Endothelial cell (in vitro differentiated cells): ENCODE measurements around the gene RFX1. TPM values are rescaled to one million over a fixed set of nuclear protein-coding genes. Genes with fewer than 3 reads are reported as not detected.

Experiments
- DNase-seq: peaks from one replicate; pipeline ENCODE4 v3.0.0; 2021; ENCODE audit warnings: low spot score
- H3K27ac Mint-ChIP-seq: one replicate; pipeline ENCODE4 v1.8.0; 2021; ENCODE audit warnings: mixed read lengths, inconsistent platforms; ENCODE audit not compliant: unreplicated experiment
- H3K27me3 Mint-ChIP-seq: one replicate; pipeline ENCODE4 v1.8.0; 2021; ENCODE audit warnings: mild to moderate bottlenecking, moderate library complexity, mixed read lengths, inconsistent platforms; ENCODE audit not compliant: unreplicated experiment
- H3K36me3 Mint-ChIP-seq: one replicate; pipeline ENCODE4 v1.8.0; 2021; ENCODE audit warnings: mild to moderate bottlenecking, low read depth, mixed read lengths, inconsistent platforms; ENCODE audit not compliant: unreplicated experiment
- H3K4me1 Mint-ChIP-seq: one replicate; pipeline ENCODE4 v1.8.0; 2021; ENCODE audit warnings: mild to moderate bottlenecking, mixed read lengths, inconsistent platforms; ENCODE audit not compliant: unreplicated experiment
- H3K4me3 Mint-ChIP-seq: one replicate; pipeline ENCODE4 v1.8.0; 2021; ENCODE audit warnings: mild to moderate bottlenecking, mixed read lengths, inconsistent platforms; ENCODE audit not compliant: unreplicated experiment
- H3K9me3 Mint-ChIP-seq: one replicate; pipeline ENCODE4 v1.8.0; 2021; ENCODE audit warnings: mixed read lengths, inconsistent platforms; ENCODE audit not compliant: unreplicated experiment
- CTCF ChIP-seq: fragments of 200-600 bp; sonication (generic); IDR thresholded peaks from one replicate; pipeline ENCODE4 v1.5.0; 2021; ENCODE audit warnings: antibody characterized with exemption; ENCODE audit not compliant: unreplicated experiment
- total RNA-seq: library from RNA; stranded (reverse); fragmentation: NEBNext Ultra II Directional; extraction: Animal tissue kit (Norgen Biotek cat#: 25700); gene quantifications from one replicate; pipeline ENCODE4 v1.2.1, GENCODE V29; 2021; ENCODE audit not compliant: unreplicated experiment

Gene RFX1
- total RNA-seq, 1 donor from 2014 or later: 16.2 TPM

GRCh38 chr19:14019100-14019499, 13.0 kb upstream of the RFX1 start:
- Mint-ChIP-seq H3K36me3 (no peaks in the 10 kb centered on the region), H3K4me3 (no peak overlapping the region), H3K27ac (no peak overlapping the region), H3K4me1 (peaks cover 5% of the 10 kb centered on the region), H3K9me3 (no peaks in the 10 kb centered on the region), H3K27me3 (peaks cover 5% of the 10 kb centered on the region)
- no peak for TF ChIP-seq CTCF
- no peak for DNase-seq

- Mint-ChIP-seq H3K27ac (no peak overlapping the region), H3K36me3 (no peaks in the 10 kb centered on the region), H3K27me3 (peaks cover 4% of the 10 kb centered on the region), H3K4me1 (no peaks in the 10 kb centered on the region), H3K9me3 (no peaks in the 10 kb centered on the region), H3K4me3 (no peak overlapping the region)
- TF ChIP-seq CTCF: no peak
- DNase-seq: no peak
Measured at GRCh38 chr19:14015524-14016035, 9.5 kb upstream of the RFX1 start.

GRCh38 chr19:14012378-14012915, 6.3 kb upstream of the RFX1 start:
- Mint-ChIP-seq H3K4me1 (peaks cover 4% of the 10 kb centered on the region), H3K36me3 (no peaks in the 10 kb centered on the region), H3K27me3 (peaks cover 9% of the 10 kb centered on the region), H3K27ac (no peak overlapping the region), H3K4me3 (no peak overlapping the region), H3K9me3 (no peaks in the 10 kb centered on the region)
- no peak for TF ChIP-seq CTCF
- DNase-seq: no peak

GRCh38 chr19:14006766-14007562, 844 bp upstream of the RFX1 start:
- peak; percentile 90 for DNase-seq
- H3K27ac Mint-ChIP-seq: peak overlapping the region; percentile 100
- H3K4me3 Mint-ChIP-seq: peak overlapping the region; percentile 95
- H3K4me1 Mint-ChIP-seq: peaks cover 8% of the 10 kb centered on the region
- no peaks in the 10 kb centered on the region for H3K9me3 Mint-ChIP-seq
- no peak for TF ChIP-seq CTCF
- H3K27me3 Mint-ChIP-seq: peaks cover 20% of the 10 kb centered on the region
- peaks cover 4% of the 10 kb centered on the region for H3K36me3 Mint-ChIP-seq
